AG04449 (cell line): ENCODE data around the gene RWDD3.

Experiments used
- CTCF ChIA-PET: fragments of 350-600 bp; formaldehyde crosslinking; extraction: SDS; loops from one replicate; lab custom pipeline; 2021; ENCODE audit warnings: antibody characterized with exemption; lab: Yijun Ruan, JAX
- POLR2A ChIA-PET: fragments of 400-600, 350-600 bp; formaldehyde crosslinking; extraction: SDS; loops from one replicate; lab custom pipeline; 2020; ENCODE audit warnings: antibody characterized with exemption, inconsistent platforms; lab: Yijun Ruan, JAX
- DNase-seq: peaks from one replicate; pipeline ENCODE4 v3.0.0-alpha.2; 2010; ENCODE audit warnings: low read depth, low spot score
- H3K4me3 ChIP-seq: 2 replicates; pipeline ENCODE4 v1.5.1; 2011; ENCODE audit warnings: low read depth, mild to moderate bottlenecking, control low read depth, low read length
- CTCF ChIP-seq: IDR thresholded peaks from one replicate; pipeline ENCODE4 v1.5.1; 2011; ENCODE audit warnings: mild to moderate bottlenecking, moderate library complexity, low read length, control low read depth, inconsistent platforms; ENCODE audit not compliant: insufficient read depth; ENCODE audit errors: missing control alignments

Gene RWDD3

GRCh38 chr1:95216292-95216990 lies 17.6 kb upstream of the RWDD3 start:
- ChIA-PET CTCF (no interaction called here), POLR2A (no interaction called here)
- no peak overlapping the region for H3K4me3 ChIP-seq
- TF ChIP-seq CTCF = no peak
- DNase-seq = no peak

GRCh38 chr1:95217371-95217770 lies 16.6 kb upstream of the RWDD3 start:
- TF ChIP-seq CTCF = no peak
- POLR2A ChIA-PET = no interaction called here
- H3K4me3 ChIP-seq = no peak overlapping the region
- CTCF ChIA-PET = no interaction called here
- no peak for DNase-seq

GRCh38 chr1:95219407-95219806 lies 14.6 kb upstream of the RWDD3 start:
- TF ChIP-seq CTCF = no peak
- no peak overlapping the region for H3K4me3 ChIP-seq
- ChIA-PET POLR2A (no interaction called here), CTCF (no interaction called here)
- no peak for DNase-seq

- ChIA-PET POLR2A (no interaction called here), CTCF (no interaction called here)
- no peak for DNase-seq
- no peak overlapping the region for H3K4me3 ChIP-seq
- no peak for TF ChIP-seq CTCF
Observed at GRCh38 chr1:95221306-95221705, 12.7 kb upstream of the RWDD3 start.

- no peak for TF ChIP-seq CTCF
- POLR2A ChIA-PET = interaction anchor here (1.5 kb wide), 1 partner anchor 11 kb away, joined by 4 read pairs; the partner anchor contains the start of gene RWDD3
- CTCF ChIA-PET = interaction anchor here (1.4 to 3.4 kb wide), 2 partner anchors 11 to 139 kb away, joined by 5 to 30 read pairs; partner anchors contain the start of gene RWDD3
Observed at GRCh38 chr1:95222629-95223028, 11.4 kb upstream of the RWDD3 start.

GRCh38 chr1:95223110-95223509 lies 10.9 kb upstream of the RWDD3 start:
- ChIA-PET POLR2A (interaction anchor here (1.5 kb wide), 1 partner anchor 11 kb away, joined by 4 read pairs; the partner anchor contains the start of gene RWDD3), CTCF (interaction anchor here (1.4 to 3.4 kb wide), 2 partner anchors 11 to 139 kb away, joined by 5 to 30 read pairs; partner anchors contain the start of gene RWDD3)
- TF ChIP-seq CTCF = no peak
- no peak overlapping the region for H3K4me3 ChIP-seq
- DNase-seq = no peak

More at GRCh38 chr1:95222629-95223028, 11.4 kb upstream of the RWDD3 start:
- DNase-seq = no peak
- no peak overlapping the region for H3K4me3 ChIP-seq
